Left colon (tissue), 2 donors: ENCODE measurements around the gene MYOM1. TPM values are rescaled to one million over a fixed set of nuclear protein-coding genes. Genes with fewer than 3 reads are reported as not detected.
"Not testable (repeated sequence)": the region's sequence is repeated elsewhere in the genome, so short reads cannot be mapped to it uniquely, and the experiment has no call there.

Experiments used
- ATAC-seq: fragments of 200-7000 bp; cut with Tn5 transposase; one replicate; pipeline ENCODE4 v1.9.1; 2020; ENCODE audit warnings: mild to moderate bottlenecking, moderate library complexity
- DNase-seq, 2 donors: peaks; one replicate each; pipeline ENCODE4 v3.0.0-alpha.2; 2020
- intact Hi-C, 2 donors: fragments of 100-400 bp; cut with DNase I in 1 of 2; cut with micrococcal nuclease in 1 of 2; formaldehyde crosslinking; loops; one replicate each; pipeline versions ENCODE4 v1.11.2 to v1.14.0; 2022; cut with DNase I, micrococcal nuclease
- total RNA-seq, 2 donors: library from RNA; stranded (reverse); fragmentation: NEBNext Ultra II Directional; extraction: Animal tissue kit (Norgen Biotek cat#: 25700); gene quantifications; one replicate each; pipeline ENCODE4 v1.2.1, GENCODE V29; 2021
- donor health status: DM: no; HTN: no; CAD: no.
- donor health status: DM: yes; HTN: yes; CAD: no.

Gene MYOM1
- total RNA-seq, 2 donors from 2014 or later, result 3.5 to 9.6 TPM

DNA sequence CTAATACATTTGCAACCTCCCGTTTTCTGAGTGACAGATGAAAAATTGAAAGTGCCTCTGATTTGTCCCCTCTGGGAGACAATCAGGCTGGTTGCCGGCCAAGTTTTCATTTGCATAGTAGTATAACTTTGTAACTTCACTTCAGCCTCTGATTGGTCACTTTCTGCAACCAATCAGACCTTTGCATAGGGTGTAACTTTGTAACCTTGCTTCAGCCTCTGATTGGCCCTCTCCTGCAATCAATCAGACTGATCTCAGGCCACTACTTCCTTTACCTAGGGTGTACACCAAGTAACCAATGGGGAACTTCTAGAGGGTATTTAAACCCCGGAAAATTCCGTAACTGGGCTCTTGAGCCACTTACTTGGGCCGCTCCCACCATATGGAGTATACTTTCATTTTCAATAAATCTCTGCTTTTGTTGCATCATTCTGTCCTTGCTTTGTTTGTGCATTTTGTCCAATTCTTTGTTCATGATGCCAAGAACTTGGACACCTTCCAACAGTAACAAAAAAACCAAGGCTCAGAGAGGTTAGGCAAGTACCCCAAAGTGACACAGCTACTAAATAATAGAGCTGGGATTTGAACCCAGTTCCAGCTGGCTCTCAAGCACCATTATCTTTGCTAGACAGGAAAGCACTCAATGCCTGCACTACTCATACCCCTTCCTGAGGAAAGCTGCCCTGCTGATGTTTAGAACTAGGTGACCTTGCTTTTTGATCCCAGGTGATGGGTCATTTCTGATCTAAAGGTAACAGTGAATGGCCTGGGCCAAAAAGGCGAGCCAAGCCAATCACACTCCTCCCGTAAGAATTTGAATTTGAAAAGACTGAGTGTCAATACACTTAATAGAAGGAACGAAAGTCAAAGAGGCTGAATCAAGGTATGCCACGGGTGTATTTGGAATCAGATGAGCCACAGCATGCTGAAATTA, 10.9 kb upstream of the MYOM1 start:
- ATAC-seq (peak; percentile 60), DNase-seq (peak in 1 of 2 donors; percentile 32)
- intact Hi-C loops, result loop anchor here in 1 of 2 donors (10.0 kb wide), 1 partner anchor 306 kb away; no protein-coding TSS in a partner anchor

DNA sequence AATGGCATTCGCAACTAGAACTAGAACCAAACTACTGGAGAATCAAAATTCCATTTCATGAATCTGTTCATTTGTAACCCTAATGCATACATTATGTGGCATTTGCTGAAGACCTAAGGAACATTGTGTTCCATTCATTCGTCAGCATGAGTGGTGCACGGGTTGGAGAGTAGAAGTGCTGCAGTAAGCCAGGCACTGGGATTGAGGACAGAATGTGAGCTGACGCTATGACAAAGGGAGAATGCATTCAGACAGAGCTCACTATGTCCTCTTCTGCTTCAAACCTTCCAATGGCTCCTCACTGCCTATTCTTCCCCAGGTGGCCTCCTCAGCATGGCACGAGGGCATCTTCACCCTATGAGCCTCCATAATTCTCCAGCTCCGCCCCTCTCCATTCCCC, 6.3 kb upstream of the MYOM1 start:
- ATAC-seq (no peak), DNase-seq (no peak)
- intact Hi-C loops, result no loop called here

DNA sequence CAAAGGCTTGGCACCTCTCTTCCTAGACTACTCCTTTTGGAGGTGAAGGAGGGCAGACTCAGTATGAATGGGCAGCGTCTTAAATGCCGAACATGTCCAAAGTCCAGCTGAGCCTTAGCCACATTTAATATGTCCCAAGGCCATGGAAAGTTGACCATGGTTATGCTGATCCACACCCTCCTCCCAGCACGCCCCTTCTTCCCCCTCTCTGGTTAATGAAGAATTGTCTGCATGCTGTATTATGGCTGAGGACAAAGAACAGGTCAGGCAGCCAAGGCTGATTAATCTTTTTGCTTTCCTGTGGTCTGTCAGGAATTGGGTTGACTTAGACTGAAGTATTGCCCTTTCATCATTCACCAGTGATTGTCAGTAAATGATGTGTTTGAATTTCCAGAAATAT, 5.8 kb upstream of the MYOM1 start:
- DNase-seq (peak in 1 of 2 donors; percentile 26), ATAC-seq (peak; percentile 93)
- intact Hi-C loops, result no loop called here

DNA sequence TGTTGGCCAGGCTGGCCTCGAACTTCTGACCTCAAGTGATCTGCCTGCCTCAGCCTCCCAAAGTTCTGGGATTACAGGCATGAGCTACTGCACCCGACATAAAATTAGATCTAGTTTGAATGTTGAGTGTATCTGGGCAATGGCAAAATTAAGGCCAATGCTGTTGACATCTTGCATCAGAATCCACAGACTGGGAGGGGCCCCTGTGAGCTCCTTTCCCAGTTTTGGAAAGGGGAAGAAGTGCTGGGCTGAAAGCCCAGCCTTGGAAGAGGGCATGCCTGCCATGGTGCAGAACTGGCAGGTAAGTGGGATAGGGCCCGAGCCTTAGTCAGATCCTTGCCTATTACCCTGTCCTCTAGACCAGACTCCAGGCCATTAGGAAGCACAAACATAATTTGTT, 4.5 kb upstream of the MYOM1 start:
- ATAC-seq (no peak), DNase-seq (no peak)
- intact Hi-C loops, result no loop called here

DNA sequence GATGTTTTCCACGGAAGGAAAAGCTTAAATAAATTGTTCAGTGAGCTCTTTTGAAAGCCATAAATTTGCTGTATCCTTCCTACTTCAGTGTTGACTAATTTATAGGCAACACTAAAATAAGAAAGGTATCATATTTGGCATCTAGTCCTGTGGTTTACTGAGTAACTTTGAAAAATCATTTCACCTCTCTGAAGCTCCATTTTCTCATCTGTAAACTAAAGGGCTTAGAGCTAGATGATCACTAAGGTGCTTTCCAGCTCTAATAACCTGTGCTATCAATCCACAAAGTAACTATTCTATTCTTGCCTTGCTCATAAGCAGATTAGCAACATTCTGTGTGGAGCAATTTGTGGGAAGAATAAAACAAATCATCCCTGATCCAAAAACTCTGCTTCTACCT, 3.6 kb upstream of the MYOM1 start:
- intact Hi-C loops, result no loop called here
- ATAC-seq, result no peak

DNA sequence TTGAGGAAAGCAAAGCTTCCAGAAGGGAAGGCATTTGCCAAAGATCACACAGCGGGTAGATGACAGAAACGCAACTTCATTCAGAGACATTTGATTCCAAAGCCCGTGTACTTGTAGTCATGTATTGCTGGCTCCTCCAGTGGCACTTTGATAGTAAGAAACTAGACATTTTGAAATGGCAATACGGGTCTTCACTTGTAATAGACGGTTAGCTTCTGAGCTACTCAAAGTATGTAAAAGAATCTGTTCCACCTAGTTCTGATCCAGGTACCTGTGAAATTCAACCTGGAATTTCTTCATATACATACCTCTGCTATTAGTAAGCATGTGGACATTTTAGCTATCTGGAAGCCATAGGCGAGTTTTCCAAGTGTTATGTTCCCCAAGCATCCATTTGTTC, 1.7 kb upstream of the MYOM1 start:
- intact Hi-C loops, result no loop called here
- ATAC-seq (no peak), DNase-seq (no peak)

More for the DNA sequence above, 3.6 kb upstream of the MYOM1 start:
- DNase-seq, result no peak

DNA sequence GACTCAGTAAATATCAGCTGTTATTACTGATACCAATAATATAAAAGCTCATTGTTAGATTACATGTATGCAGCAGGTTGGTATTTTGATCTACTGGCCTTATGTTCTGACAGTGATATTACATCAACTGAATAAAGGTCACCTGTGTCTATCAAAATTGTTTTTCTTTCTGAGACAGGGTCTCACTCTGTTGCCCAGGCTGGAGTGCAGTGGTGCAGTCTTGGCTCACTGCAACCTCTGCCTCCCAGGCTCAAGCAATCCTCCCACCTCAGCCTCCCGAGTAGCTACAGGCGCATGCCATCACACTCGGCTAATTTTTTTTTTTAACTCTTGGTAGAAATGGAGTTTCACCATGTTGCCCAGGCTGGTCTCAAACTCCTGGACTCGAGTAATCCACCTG, 1.1 kb upstream of the MYOM1 start:
- DNase-seq, ATAC-seq, intact Hi-C loops: not testable (repeated sequence)

DNA sequence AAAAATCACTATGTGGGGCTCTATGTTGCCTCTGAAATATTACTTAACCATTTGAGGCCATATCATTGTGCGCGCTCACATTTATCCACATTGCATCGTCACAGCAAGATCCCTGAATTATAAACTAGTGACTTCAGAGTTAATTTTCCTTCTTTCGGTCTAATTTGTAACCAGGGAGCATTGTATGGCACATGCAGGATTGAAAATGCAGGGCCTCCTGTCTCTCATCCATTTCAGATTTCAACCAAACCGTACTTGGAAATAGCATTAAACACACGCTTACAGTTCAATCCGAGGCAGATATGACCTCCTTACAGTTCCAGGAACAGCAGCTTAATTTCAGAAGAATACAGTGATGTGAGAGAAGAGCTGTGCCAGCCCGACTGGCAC, 532 bp downstream of the MYOM1 start:
- no peak for ATAC-seq
- DNase-seq, result no peak
- intact Hi-C loops, result no loop called here

DNA sequence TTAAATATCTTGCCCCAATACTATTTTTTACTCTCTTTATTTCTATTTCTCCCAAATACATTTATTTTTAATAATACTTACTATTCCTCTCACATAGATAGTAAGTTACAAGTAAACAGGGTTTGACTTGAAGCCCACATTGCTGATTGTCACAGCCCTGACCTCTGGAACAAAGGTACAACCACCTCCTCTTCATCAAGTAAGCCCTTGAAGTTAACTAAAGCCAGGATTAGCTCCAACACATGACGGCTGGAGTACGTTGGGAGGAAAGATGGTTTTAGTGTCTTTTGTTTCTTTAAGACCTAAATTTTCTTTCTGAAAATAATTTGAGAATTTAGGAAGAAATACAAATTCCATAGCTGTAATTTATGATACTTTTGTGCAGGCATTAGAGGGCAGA, 949 bp downstream of the MYOM1 start:
- intact Hi-C loops, result no loop called here
- ATAC-seq (no peak), DNase-seq (no peak)

DNA sequence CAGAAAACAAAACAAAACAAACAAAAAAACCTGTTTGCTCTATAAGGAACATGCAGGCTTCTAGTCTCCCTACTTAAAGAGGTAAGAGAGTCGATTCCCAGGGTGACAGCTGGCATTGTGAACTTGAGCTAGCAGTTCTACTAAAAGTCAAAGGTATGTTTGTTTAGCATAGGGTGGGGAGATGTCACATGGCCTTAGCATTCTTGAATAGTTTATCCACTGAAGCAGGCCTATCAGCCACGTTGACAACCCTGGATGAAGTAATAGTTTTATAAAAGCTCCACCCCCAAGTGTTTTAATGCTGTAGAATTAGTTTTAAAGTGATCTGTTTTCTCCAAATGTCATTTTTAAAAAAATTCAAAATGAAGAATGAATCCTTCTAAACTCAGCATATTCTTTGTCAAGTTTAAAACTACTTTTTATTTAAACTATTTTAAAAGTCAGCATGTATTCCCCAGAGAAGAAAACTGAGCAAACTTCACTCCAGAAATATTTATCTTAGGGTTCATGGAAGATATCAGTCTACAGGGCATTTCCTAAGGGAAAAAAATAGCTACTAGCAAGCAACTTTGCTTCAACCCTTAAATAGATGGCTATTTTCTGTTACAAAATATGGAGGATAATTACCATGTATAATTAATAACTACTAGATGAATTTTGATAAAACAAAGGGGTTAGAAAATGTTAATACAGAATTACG, 1.7 kb downstream of the MYOM1 start:
- DNase-seq (peak; percentile 49 to 73), ATAC-seq (peak; percentile 98)
- intact Hi-C loops, result no loop called here

DNA sequence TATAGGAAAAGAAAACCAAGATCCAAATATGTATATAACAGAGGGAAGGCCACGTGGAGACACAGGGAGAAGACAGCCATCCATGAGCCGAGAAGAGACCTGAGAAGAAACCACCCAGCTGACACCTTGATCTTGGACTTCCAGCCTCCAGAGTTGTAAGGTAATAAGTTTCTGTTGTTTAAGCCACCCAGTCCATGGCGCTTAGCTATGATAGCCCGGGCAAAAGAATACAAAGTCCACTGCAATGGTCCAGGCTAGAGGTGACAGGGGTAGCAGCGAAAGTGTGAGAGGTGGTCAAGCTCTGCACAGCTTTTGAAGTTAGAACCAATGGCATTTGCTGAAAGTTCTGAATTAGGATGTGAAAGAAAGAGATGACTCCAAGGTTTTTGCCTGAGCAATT, 2.8 kb downstream of the MYOM1 start:
- intact Hi-C loops, result no loop called here
- DNase-seq (no peak), ATAC-seq (peak; percentile 28)

DNA sequence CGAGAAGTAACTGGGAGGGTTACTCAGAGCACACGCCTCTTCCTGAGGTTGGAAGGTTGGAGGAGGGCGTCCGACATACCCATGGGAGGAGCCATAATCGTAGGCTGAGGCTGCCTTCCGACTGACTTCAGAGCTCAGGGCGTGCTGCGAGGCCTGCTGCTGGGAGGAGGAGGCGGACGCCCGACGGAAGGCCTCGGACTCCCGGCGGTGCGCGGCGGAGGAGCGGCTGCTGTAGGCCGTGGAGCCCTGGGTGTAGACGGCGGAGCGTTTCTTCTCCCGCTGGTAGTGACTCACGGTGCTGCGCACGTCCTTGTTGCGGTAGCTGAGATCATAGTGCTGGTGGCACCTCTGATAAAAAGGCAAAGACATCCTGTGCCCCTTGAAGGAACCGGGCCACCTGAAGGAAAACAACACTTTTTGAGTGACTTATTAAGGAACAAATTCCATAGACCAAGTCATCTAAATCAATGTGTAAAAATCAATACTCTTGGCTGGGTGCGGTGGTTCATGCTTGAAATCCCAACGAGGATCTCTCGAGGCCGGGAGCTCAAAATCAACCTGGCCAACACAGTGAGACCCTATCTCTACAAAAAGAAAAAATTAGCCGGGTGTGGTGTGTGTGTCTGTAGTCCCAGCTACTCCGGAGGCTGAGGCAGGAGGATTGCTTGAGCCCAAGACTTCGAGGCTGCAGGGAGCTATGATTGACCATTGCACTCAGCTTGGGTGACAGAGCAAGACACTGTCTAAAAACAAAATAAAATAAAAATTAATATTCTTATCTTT, 4.7 kb downstream of the MYOM1 start:
- intact Hi-C loops, result no loop called here
- ATAC-seq (no peak), DNase-seq (no peak)

DNA sequence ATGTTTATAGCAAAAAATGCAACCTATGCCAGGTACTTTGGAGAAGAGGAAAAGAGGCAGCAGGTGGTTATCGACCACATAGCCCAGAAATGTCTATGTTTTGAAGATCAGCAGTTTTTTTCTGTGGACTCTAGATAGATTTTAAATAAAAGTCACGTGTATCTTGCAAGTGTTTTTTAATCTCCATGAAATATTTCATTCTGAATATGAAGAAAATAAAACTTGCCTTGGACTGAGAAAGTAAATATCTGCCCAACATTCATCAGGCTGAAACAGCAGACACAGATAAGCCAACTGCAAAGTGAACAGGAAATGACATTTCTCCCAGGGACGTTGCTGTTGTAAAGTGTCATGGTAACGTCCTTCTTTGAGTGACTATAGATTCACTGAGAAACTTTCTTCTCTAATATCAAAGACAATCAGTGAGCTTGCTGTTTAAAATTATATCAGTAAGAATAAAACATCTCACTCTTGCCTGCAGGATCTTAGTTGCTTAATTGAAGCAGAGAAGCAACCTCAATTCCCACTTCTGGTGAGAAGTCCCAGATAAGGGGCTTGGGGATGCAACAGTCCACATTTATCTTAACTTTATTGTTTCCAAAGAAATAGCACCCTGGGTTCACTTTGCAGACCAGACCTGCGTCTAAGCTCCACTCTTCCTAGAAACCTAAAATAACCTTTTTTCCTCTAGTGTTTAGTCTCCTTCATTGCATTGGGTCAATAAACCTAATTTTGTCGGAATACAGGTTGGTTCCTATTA, 6.3 kb downstream of the MYOM1 start:
- intact Hi-C loops, result no loop called here
- DNase-seq (no peak), ATAC-seq (peak; percentile 54)

DNA sequence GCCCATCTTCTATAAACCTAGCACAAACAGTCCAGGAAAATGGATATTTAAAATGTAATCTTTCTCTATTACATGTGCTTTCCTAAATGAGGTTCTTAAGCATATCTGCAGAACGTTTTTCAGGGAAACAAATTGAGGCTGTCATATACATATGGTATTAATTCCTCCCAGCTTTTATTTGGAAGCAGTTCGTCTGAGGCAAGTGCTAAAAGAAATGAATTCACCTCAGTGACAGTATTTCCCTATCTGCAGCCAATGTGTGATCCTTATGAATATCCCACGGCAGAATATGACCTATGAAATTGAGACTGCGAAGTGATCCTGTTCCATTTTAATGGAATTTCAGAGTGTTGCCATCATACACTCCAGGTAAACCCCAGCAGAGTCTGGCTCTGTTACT, 7.1 kb downstream of the MYOM1 start:
- no peak for ATAC-seq
- no peak for DNase-seq
- intact Hi-C loops, result no loop called here

DNA sequence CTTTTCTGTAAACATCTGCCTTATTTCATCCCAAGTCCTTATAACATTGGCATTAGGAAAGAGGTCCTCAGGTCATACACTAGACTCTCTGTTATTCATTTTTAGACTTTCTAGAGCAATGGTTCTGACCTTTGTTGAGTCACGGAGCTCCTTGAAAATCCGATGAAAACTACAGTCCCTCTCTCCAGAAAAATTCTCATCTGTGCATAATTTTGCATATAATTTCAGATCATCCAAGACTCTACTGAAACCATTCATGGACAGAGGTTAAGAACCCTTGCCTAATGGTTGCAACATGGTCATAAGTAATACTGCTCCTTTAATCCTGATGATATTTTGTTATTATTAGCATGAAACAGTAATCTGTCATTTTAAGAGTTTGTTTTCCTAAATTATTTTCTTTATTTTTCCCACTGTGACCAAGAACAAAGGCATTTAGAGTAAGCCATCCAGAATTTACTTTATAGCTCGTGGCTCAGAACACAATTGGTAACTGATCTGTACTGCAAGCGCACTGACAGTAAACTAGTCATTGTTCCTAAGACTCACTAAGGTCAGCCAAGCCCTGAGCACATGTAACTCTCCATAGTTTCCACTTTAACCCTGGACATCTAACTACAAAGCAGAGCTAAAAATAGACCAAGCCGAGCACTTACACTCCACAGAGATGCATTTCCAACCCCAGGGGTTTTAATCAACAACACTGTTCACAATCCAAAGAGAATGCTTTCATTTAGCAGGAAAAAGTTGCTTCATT, 8.4 kb downstream of the MYOM1 start:
- no peak for DNase-seq
- peak; percentile 61 for ATAC-seq
- intact Hi-C loops, result no loop called here

DNA sequence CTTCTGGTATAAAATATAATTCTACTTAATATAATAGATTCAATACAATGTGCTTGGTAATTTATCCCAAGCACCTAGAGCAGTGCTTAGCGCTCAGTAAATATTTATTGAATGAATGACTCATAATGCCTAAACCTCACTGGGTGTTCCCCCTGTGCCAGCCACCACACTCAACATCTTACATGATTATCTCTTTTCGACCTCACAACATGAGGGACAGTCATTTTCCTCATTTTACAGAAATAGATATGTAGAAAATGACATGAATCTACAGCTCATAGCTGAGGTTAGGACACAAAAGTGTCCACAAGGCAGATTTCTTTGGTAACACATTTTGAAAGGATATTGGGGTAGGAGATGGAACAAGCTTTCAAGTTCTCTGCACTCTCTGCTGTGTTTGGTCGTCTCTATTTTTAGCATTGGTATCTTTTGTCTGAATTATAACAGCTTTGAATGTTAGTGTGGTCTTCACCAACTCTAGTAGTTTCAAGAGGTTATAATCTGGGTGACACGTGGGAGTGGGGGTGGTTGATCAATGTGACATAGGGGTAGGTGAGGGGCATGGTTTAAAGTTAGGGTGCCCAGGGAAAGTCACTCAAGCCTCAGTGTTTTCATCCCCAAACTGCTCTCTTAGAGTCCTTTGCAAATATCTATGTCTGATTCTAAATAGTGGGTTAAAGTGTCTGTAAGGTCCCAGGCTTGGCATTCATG, 9.8 kb downstream of the MYOM1 start:
- intact Hi-C loops, result no loop called here
- DNase-seq, result no peak
- ATAC-seq, result peak; percentile 45

DNA sequence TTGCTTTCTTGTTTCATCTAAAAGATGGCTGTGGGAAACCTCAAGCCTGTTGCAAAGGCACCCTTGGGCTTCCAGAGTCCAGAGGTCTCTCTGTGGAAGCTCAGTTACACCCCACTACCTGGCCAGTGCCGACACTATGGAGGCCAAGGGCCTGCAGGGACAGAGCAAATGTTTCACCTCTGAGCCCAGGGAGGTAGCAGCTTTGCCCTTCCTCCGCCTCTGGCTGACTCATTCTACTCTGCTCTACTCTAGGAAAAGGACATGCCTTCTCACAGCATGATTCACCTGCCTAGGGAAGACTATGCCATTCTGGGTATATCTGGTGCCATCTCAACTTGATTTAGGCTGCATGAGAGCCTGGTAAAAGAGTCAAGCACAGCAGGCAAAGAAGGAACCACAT, 12.2 kb downstream of the MYOM1 start:
- ATAC-seq (peak; percentile 87), DNase-seq (no peak)
- intact Hi-C loops, result no loop called here
